Panc1 (cell line): ENCODE measurements around the gene TSHR.

ENCODE experiments used
- REST ChIP-seq, 2 experiments: IDR thresholded peaks; 2 replicates each; pipeline ENCODE4 v1.6.1; 2011 to 2012; ENCODE audit warnings: low read depth in 2 of 2, control low read depth in 1 of 2, low read length in 1 of 2, mild to moderate bottlenecking in 1 of 2, moderate library complexity in 1 of 2; ENCODE audit not compliant: insufficient read depth in 1 of 2
- SIN3A ChIP-seq: IDR thresholded peaks from 2 replicates; pipeline ENCODE4 v1.6.1; 2012; ENCODE audit warnings: low read depth, mild to moderate bottlenecking, low read length, moderate library complexity, borderline replicate concordance; ENCODE audit not compliant: insufficient read depth
- TF ChIP-seq, protein P1 (sequence below): fragments of 450-650 bp; IDR thresholded peaks from 2 replicates; pipeline ENCODE4 v1.5.1; 2017; ENCODE audit warnings: mild to moderate bottlenecking

DNA sequence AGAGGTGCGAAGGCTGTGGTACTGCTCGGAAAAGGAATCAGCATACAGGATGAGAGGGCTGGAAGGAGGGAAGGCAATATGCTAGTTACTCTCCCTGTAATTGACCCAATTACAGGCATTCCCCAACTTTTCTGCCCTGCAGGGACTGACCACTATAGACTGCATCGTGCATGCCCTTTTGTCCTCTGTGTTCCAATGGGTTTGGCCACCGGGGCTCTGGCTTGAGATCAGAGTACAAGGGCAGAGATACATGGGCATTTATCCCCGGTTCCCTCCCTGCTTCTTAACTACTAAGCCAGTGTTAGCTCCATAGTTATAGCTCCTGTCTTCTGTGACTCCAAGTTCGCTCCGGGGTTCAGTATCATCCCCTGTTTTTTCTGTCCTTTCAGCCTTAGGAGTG lies 205.7 kb downstream of the TSHR start:
- no peak for TF ChIP-seq SIN3A
- TF ChIP-seq, protein P1, sequence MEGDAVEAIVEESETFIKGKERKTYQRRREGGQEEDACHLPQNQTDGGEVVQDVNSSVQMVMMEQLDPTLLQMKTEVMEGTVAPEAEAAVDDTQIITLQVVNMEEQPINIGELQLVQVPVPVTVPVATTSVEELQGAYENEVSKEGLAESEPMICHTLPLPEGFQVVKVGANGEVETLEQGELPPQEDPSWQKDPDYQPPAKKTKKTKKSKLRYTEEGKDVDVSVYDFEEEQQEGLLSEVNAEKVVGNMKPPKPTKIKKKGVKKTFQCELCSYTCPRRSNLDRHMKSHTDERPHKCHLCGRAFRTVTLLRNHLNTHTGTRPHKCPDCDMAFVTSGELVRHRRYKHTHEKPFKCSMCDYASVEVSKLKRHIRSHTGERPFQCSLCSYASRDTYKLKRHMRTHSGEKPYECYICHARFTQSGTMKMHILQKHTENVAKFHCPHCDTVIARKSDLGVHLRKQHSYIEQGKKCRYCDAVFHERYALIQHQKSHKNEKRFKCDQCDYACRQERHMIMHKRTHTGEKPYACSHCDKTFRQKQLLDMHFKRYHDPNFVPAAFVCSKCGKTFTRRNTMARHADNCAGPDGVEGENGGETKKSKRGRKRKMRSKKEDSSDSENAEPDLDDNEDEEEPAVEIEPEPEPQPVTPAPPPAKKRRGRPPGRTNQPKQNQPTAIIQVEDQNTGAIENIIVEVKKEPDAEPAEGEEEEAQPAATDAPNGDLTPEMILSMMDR: no peak
- no peak for TF ChIP-seq REST (IDR thresholded peaks at IDR 0.05; ENCODE audit: insufficient read depth in 1 of 2, low read depth in 2 of 2, low read length in 1 of 2)
